HCT116 (cell line): ENCODE results near the gene AMHR2.

Experiments
- SP1 ChIP-seq: IDR thresholded peaks from 2 replicates; pipeline ENCODE4 v1.6.1; 2012; ENCODE audit warnings: low read depth
- TF ChIP-seq, protein P1 (sequence below), 3 experiments: fragments of 200-600 bp in 1 of 3; sonication (generic) in 1 of 3; IDR thresholded peaks in 2 of 3; conservative IDR thresholded peaks in 1 of 3; 2 replicates each; pipeline ENCODE4 v1.5.1; 2012 to 2017; ENCODE audit warnings: low read depth in 2 of 3, low read length in 2 of 3, antibody characterized with exemption in 1 of 3, borderline replicate concordance in 1 of 3, control low read depth in 1 of 3, mild to moderate bottlenecking in 1 of 3, mixed read lengths in 1 of 3, mixed run types in 1 of 3, moderate library complexity in 1 of 3; ENCODE audit not compliant: insufficient read depth in 1 of 3

DNA sequence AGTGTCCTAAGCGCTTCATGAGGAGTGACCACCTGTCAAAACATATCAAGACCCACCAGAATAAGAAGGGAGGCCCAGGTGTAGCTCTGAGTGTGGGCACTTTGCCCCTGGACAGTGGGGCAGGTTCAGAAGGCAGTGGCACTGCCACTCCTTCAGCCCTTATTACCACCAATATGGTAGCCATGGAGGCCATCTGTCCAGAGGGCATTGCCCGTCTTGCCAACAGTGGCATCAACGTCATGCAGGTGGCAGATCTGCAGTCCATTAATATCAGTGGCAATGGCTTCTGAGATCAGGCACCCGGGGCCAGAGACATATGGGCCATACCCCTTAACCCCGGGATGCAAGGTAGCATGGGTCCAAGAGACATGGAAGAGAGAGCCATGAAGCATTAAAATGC is 12.7 kb upstream of the AMHR2 start:
- TF ChIP-seq, protein P1, sequence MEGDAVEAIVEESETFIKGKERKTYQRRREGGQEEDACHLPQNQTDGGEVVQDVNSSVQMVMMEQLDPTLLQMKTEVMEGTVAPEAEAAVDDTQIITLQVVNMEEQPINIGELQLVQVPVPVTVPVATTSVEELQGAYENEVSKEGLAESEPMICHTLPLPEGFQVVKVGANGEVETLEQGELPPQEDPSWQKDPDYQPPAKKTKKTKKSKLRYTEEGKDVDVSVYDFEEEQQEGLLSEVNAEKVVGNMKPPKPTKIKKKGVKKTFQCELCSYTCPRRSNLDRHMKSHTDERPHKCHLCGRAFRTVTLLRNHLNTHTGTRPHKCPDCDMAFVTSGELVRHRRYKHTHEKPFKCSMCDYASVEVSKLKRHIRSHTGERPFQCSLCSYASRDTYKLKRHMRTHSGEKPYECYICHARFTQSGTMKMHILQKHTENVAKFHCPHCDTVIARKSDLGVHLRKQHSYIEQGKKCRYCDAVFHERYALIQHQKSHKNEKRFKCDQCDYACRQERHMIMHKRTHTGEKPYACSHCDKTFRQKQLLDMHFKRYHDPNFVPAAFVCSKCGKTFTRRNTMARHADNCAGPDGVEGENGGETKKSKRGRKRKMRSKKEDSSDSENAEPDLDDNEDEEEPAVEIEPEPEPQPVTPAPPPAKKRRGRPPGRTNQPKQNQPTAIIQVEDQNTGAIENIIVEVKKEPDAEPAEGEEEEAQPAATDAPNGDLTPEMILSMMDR (IDR thresholded peaks at IDR 0.05 in 2 of 3, conservative IDR thresholded peaks at IDR 0.05 in 1 of 3; ENCODE audit: borderline replicate concordance in 1 of 3, insufficient read depth in 1 of 3, low read depth in 2 of 3, low read length in 2 of 3): no peak
- TF ChIP-seq SP1: no peak
